ENCODE measurements around the gene RBMS3.

DNA sequence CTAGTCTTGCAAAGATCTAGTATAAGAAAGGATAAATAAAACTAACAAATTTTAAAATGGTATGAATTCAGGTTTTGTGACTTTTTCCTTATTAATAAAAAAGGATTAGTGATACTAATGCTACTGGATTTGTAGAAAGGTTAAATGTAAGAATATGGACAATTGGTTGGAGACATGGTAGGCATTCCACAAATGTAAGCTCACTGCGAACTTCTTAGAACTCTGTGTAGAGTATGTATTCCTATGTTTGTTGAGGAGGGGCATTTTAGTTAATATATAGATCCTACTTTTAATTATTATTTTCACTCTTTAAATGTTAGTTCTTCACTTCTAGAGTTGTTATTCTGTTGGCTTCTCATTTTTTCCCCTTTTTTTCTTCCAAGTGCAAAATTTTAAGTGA is 414.3 kb downstream of the RBMS3 start:
- TF ChIP-seq POLR2A (IDR thresholded peaks at IDR 0.05) = no peak
- TF ChIP-seq, protein P1, sequence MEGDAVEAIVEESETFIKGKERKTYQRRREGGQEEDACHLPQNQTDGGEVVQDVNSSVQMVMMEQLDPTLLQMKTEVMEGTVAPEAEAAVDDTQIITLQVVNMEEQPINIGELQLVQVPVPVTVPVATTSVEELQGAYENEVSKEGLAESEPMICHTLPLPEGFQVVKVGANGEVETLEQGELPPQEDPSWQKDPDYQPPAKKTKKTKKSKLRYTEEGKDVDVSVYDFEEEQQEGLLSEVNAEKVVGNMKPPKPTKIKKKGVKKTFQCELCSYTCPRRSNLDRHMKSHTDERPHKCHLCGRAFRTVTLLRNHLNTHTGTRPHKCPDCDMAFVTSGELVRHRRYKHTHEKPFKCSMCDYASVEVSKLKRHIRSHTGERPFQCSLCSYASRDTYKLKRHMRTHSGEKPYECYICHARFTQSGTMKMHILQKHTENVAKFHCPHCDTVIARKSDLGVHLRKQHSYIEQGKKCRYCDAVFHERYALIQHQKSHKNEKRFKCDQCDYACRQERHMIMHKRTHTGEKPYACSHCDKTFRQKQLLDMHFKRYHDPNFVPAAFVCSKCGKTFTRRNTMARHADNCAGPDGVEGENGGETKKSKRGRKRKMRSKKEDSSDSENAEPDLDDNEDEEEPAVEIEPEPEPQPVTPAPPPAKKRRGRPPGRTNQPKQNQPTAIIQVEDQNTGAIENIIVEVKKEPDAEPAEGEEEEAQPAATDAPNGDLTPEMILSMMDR (IDR thresholded peaks at IDR 0.05) = no peak
